NT2/D1 (cell line): ENCODE data around the gene LRRC3C.

Experiments
- SUZ12 ChIP-seq: IDR thresholded peaks from 2 replicates; pipeline ENCODE4 v1.6.1; 2011; ENCODE audit not compliant: insufficient read length, insufficient read depth; ENCODE audit errors: extremely low read depth
- YY1 ChIP-seq: IDR thresholded peaks from 2 replicates; pipeline ENCODE4 v1.6.1; 2011; ENCODE audit not compliant: insufficient read length, insufficient read depth
- ZNF274 ChIP-seq: IDR thresholded peaks from 2 replicates; pipeline ENCODE4 v1.6.1; 2011; ENCODE audit warnings: mild to moderate bottlenecking, low read depth, low read length

DNA sequence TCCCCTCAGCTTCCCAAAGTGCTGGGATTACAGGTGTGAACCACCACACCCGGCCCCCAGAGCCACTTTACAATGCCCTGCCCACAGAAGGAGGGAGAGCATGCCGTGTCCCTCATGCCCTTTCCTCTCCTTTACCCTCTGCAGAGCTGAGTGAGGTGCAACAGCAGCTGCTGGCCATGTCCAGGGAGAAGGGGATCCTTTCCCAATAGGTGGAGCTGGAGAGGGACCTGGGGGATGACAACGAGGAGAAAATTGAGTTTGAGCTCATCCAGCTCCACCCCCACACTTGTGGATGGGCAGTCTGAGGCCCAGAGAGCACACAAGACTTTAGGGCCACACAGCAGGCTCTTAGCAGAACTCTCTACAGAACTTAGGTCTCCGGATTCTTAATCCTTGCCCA is 27.3 kb downstream of the LRRC3C start:
- TF ChIP-seq SUZ12 (no peak), ZNF274 (no peak), YY1 (no peak)
